ENCODE measurements around the gene ASPDH. TPM values are rescaled to one million over a fixed set of nuclear protein-coding genes. Genes with fewer than 3 reads are reported as not detected.
A peak's percentile ranks its signal among the peaks of the same experiment; 100 is the strongest.

The ASPDH gene
- total and polyA plus RNA-seq, 3 experiments from 2014 or later, result not detected

DNA sequence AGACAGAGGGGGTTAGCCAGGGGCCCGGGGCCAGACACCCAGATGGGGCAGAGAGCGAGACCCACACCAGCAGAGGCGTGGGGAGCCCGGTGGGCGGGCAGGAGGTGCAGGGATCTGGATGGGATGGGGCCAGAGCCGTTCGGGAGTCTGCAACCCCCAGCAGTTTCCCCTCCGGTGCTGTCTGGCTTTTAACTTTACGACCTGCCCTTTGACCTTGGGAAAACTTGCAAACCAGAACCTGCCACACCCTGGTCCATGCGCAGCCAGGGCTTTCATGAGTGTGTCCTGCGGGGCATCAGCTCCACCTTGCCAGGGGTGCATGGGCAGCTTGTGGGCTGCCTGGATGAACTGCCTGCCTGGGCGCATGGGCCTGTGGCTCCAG lies 12.5 kb downstream of the ASPDH start:
- Mint-ChIP-seq H3K4me1 (peaks cover 0 to under 1% (median 0%) of the 10 kb centered on the region in 3 donors), H3K9me3 (no peaks in the 10 kb centered on the region), H3K27me3 (no peaks in the 10 kb centered on the region), H3K27ac (no peak overlapping the region), H3K36me3 (peaks cover 0 to 11% (median 0%) of the 10 kb centered on the region in 3 donors), H3K4me3 (peak overlapping the region in 1 of 7 donors; percentile 32)
- Histone ChIP-seq H3K9me3 (ENCODE audit: low read length) (no peaks in the 10 kb centered on the region), H3K4me3 (ENCODE audit: low read length) (no peak overlapping the region), H3K27ac (ENCODE audit: low read depth, low read length) (no peak overlapping the region), H3K36me3 (ENCODE audit: insufficient read depth, low read length) (no peaks in the 10 kb centered on the region), H3K27me3 (ENCODE audit: insufficient read depth, low read length, poor library complexity, severe bottlenecking) (no peaks in the 10 kb centered on the region), H3K4me1 (ENCODE audit: insufficient read depth, low read length) (no peaks in the 10 kb centered on the region)
- ChIA-PET POLR2A (no interaction called here), CTCF (no interaction called here)
- peak in 1 of 5 donors; percentile 45 for DNase-seq

DNA sequence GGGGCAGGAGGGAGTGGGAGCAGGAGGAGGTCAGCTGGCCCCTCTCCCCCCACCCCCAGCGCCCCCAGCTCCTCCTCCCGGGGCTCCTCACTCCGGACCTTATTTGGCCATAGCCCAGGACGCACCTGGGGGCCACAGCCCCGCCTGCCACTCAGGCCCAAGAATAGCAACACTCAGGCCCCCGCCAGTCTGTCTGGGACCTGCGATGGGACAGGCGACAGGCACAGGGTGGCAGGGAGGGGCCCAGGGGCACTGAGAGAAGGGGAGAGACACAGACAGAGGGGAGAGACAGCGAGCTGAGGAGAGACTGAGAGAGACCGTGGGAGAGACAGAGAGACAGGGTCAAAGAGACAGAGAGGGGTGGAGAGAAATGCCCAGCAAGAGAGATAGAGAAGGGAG lies 13.0 kb downstream of the ASPDH start:
- Mint-ChIP-seq H3K9me3 (no peaks in the 10 kb centered on the region), H3K36me3 (peaks cover 0 to 12% (median 0%) of the 10 kb centered on the region in 3 donors), H3K4me3 (peak overlapping the region in 1 of 7 donors; percentile 32), H3K27me3 (no peaks in the 10 kb centered on the region), H3K4me1 (peaks cover 0 to 1% (median 0%) of the 10 kb centered on the region in 3 donors), H3K27ac (no peak overlapping the region)
- Histone ChIP-seq H3K4me1 (ENCODE audit: insufficient read depth, low read length) (no peaks in the 10 kb centered on the region), H3K27ac (ENCODE audit: low read depth, low read length) (no peak overlapping the region), H3K27me3 (ENCODE audit: insufficient read depth, low read length, poor library complexity, severe bottlenecking) (no peaks in the 10 kb centered on the region), H3K36me3 (ENCODE audit: insufficient read depth, low read length) (no peaks in the 10 kb centered on the region), H3K9me3 (ENCODE audit: low read length) (no peaks in the 10 kb centered on the region), H3K4me3 (ENCODE audit: low read length) (no peak overlapping the region)
- POLR2A ChIA-PET, result no interaction called here
- DNase-seq, result peak in 1 of 5 donors; percentile 30
- CTCF ChIA-PET, result no interaction called here

DNA sequence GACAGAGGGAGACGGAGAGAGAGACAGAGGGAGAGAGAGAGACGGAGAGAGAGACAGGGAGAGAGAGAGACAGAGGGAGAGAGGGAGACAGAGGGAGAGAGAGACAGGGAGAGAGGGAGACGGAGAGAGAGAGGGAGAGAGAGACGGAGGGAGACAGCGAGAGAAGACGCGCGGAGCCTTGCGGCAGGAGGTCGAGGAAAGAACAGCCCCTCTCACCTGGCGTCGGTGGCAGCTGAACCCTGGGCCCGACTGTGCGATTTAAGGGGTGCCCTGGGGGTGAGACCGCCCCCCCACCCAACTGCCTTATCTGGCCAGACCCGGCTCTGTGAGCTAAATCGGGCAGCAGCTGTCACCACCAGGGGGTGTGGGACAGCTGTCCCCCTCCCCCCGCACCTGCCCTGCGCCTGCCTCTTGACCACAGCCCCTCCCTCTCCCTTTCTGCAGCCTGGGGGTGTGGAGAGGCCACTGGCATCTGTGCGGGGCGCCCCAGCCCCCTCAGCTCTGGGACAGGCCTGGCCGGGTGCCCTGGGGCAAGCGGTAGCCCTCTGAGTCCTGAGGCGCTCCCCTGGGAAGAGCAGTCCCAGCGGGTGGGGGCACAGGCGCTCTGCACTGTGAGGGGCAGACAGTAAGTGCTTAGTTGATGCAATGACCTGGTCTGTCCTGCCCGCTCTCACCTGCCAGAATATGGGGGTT lies 13.5 kb downstream of the ASPDH start:
- peaks cover 0 to 10% (median 2%) of the 10 kb centered on the region in 3 donors for H3K36me3 Mint-ChIP-seq
- Histone ChIP-seq H3K4me1 (ENCODE audit: insufficient read depth, low read length) (no peaks in the 10 kb centered on the region), H3K27ac (ENCODE audit: low read depth, low read length) (no peak overlapping the region), H3K27me3 (ENCODE audit: insufficient read depth, low read length, poor library complexity, severe bottlenecking) (no peaks in the 10 kb centered on the region), H3K36me3 (ENCODE audit: insufficient read depth, low read length) (no peaks in the 10 kb centered on the region), H3K4me3 (ENCODE audit: low read length) (no peak overlapping the region), H3K9me3 (ENCODE audit: low read length) (no peaks in the 10 kb centered on the region)
- H3K4me3 Mint-ChIP-seq, result no peak overlapping the region
- H3K27ac Mint-ChIP-seq, result no peak overlapping the region
- peaks cover 0 to 1% (median 0%) of the 10 kb centered on the region in 3 donors for H3K4me1 Mint-ChIP-seq
- DNase-seq, result peak in 1 of 5 donors; percentile 52
- ChIA-PET POLR2A (no interaction called here), CTCF (no interaction called here)
- H3K27me3 Mint-ChIP-seq, result no peaks in the 10 kb centered on the region
- no peaks in the 10 kb centered on the region for H3K9me3 Mint-ChIP-seq

DNA sequence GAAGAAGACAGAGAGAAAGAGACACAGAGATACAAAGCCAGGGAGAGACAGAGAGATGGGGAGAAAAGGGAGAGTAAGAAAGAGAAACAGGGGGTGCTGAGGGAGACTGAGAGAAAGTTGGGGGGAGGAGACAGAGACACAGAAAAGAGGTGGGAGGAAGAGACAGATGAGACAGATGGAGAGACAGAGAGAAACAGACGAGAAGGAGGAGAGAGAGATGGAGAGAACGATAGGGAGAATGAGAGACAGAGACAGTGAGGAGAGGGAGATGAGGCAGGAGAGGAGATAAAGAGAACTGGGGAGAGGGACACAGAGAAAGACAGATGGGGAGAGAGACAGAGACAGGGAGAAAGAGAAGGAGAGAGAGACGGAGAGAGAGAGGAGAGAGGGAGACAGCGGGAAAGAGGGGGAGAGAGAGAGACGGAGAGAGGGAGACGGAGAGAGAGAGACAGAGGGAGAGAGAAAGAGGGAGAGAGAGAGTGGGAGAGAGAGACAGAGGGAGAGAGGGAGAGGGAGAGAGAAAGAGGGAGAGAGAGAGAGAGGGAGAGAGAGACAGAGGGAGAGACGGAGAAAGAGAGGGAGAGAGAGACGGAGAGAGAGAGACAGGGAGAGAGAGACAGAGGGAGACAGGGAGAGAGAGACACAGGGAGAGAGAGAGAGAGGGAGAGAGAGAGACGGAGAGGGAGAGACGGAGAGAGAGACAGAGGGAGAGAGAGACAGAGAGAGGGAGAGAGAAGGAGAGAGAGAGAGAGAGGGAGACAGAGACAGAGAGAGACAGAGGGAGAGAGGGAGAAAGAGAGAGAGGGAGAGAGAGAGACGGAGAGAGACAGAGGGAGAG lies 15.3 kb downstream of the ASPDH start:
- H3K4me1 ChIP-seq (ENCODE audit: insufficient read depth, low read length), result no peaks in the 10 kb centered on the region
- H3K36me3 ChIP-seq (ENCODE audit: insufficient read depth, low read length), result no peaks in the 10 kb centered on the region
- Mint-ChIP-seq H3K4me3 (no peak overlapping the region), H3K4me1 (peaks cover 0 to 1% (median 0%) of the 10 kb centered on the region in 3 donors), H3K9me3 (no peaks in the 10 kb centered on the region), H3K36me3 (peaks cover 0 to 10% (median 4%) of the 10 kb centered on the region in 3 donors), H3K27me3 (no peaks in the 10 kb centered on the region), H3K27ac (no peak overlapping the region)
- POLR2A ChIA-PET, result no interaction called here
- H3K27me3 ChIP-seq (ENCODE audit: insufficient read depth, low read length, poor library complexity, severe bottlenecking), result no peaks in the 10 kb centered on the region
- no peaks in the 10 kb centered on the region for H3K9me3 ChIP-seq (ENCODE audit: low read length)
- H3K27ac ChIP-seq (ENCODE audit: low read depth, low read length), result no peak overlapping the region
- DNase-seq, result no peak
- CTCF ChIA-PET, result no interaction called here
- no peak overlapping the region for H3K4me3 ChIP-seq (ENCODE audit: low read length)

DNA sequence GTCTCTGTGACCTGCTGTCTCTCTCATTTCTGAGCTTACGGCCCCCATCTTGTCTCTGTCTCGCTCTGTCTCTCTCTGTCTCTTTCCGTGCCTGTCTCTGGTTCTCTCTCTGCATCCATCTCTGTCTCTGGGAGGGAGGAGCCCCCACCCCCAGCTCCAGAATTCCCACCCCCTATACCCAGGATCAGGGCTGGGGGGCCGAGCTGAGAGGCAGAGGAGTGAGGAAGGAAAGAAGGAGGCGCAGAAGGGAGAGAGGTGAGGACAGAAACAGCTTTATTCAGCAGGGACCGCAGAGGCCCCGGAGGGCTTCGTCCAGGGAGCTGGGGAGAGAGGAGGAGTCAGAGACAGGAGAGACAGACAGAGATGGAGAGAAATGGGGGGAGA lies 16.7 kb downstream of the ASPDH start:
- H3K4me3 Mint-ChIP-seq, result no peak overlapping the region
- Histone ChIP-seq H3K27ac (ENCODE audit: low read depth, low read length) (no peak overlapping the region), H3K36me3 (ENCODE audit: insufficient read depth, low read length) (no peaks in the 10 kb centered on the region), H3K9me3 (ENCODE audit: low read length) (no peaks in the 10 kb centered on the region), H3K4me3 (ENCODE audit: low read length) (no peak overlapping the region), H3K4me1 (ENCODE audit: insufficient read depth, low read length) (peaks cover 6% of the 10 kb centered on the region), H3K27me3 (ENCODE audit: insufficient read depth, low read length, poor library complexity, severe bottlenecking) (no peaks in the 10 kb centered on the region)
- no peak for DNase-seq
- CTCF ChIA-PET, result no interaction called here
- H3K9me3 Mint-ChIP-seq, result no peaks in the 10 kb centered on the region
- H3K27ac Mint-ChIP-seq, result peak overlapping the region in 1 of 8 donors; percentile 41
- H3K4me1 Mint-ChIP-seq, result peaks cover 4 to 5% (median 5%) of the 10 kb centered on the region in 3 donors
- H3K36me3 Mint-ChIP-seq, result peaks cover 0 to 10% (median 4%) of the 10 kb centered on the region in 3 donors
- POLR2A ChIA-PET, result interaction anchor here (1.0 kb wide), 1 partner anchor 17 kb away, joined by 3 read pairs; no protein-coding TSS in a partner anchor
- H3K27me3 Mint-ChIP-seq, result no peaks in the 10 kb centered on the region

DNA sequence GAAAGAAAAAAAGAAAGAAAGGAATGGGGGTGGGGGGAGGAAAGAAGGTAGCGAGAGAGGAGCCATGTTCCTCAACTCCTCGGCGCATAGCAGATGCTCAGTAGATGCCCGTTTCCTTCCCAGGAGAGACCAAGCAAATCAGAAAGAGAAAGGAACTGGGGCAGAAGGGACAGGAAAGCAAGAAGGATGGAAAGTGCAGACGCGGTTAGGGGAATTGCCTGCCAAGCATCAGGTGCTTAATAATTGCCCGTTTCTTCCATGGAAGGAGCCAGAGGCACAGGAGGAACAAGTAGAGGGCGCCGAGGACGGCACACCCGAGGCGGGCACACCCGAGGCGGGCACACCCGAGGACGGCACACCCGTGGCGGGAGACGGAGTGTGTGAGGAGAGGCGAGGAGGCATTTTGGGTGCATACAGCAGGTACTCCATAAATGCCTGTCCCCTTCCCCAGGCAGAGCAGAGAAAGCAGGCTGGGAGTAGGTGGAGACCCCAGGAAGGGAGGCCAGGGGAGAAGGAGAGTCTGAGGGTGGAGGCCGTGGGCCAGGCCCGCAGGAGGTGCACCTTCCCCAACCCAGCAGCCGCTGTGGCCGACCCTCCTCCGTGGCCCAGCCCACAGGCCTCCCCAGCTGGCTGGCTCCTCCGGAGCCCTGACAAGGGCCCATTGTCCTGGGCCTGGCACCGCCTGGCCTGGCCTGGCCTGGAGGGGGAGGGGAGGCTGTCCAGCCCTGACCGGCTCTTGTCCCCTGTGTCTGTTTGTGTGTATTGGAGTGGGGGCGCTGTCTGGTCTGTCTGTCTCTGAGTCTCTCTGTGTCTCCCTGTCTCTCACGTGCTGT lies 17.3 kb downstream of the ASPDH start:
- no peak overlapping the region for H3K4me3 Mint-ChIP-seq
- H3K27me3 Mint-ChIP-seq, result no peaks in the 10 kb centered on the region
- H3K36me3 ChIP-seq (ENCODE audit: insufficient read depth, low read length), result no peaks in the 10 kb centered on the region
- peaks cover 0 to 8% (median 5%) of the 10 kb centered on the region in 3 donors for H3K36me3 Mint-ChIP-seq
- H3K27me3 ChIP-seq (ENCODE audit: insufficient read depth, low read length, poor library complexity, severe bottlenecking), result no peaks in the 10 kb centered on the region
- H3K9me3 Mint-ChIP-seq, result no peaks in the 10 kb centered on the region
- H3K4me1 Mint-ChIP-seq, result peaks cover 10 to 11% (median 11%) of the 10 kb centered on the region in 3 donors
- ChIA-PET POLR2A (interaction anchor here (1.0 kb wide), 1 partner anchor 17 kb away, joined by 3 read pairs; no protein-coding TSS in a partner anchor), CTCF (no interaction called here)
- no peak overlapping the region for H3K4me3 ChIP-seq (ENCODE audit: low read length)
- H3K9me3 ChIP-seq (ENCODE audit: low read length), result no peaks in the 10 kb centered on the region
- peak overlapping the region in 3 of 8 donors; percentile 51 to 85 (median 66) for H3K27ac Mint-ChIP-seq
- H3K27ac ChIP-seq (ENCODE audit: low read depth, low read length), result no peak overlapping the region
- DNase-seq, result peak in 1 of 5 donors; percentile 38
- H3K4me1 ChIP-seq (ENCODE audit: insufficient read depth, low read length), result peaks cover 12% of the 10 kb centered on the region

DNA sequence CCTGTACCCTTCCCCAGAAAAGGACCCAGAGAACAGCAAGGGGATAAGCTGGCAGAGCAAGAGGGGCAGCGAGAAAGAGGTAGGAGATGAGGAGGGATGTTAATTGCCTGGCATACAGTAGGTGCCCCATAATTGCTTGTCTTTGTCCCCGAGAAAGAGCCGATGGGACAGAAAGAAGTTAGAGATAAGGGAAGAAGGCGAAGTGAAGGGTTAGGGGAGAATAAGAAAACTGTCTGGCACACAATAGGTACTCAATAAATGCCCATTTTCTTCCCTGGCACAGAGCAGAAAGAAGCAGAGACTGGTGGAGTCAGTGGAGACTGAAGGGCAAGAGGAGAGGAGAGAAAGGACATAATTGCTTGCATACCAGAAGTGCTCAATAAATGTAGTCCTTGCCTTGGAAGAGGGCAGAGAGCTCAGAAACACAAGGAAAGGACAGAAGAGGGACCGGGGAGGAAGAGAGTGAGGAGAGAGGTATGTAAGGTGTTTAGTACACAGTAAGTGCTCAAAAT lies 18.6 kb downstream of the ASPDH start:
- Mint-ChIP-seq H3K4me3 (peak overlapping the region in 1 of 7 donors; percentile 54), H3K4me1 (peaks cover 18 to 21% (median 20%) of the 10 kb centered on the region in 3 donors), H3K36me3 (peaks cover 0 to 6% (median 5%) of the 10 kb centered on the region in 3 donors), H3K27me3 (no peaks in the 10 kb centered on the region), H3K9me3 (no peaks in the 10 kb centered on the region), H3K27ac (peak overlapping the region in 2 of 8 donors; percentile 0 to 20)
- H3K36me3 ChIP-seq (ENCODE audit: insufficient read depth, low read length), result no peaks in the 10 kb centered on the region
- H3K4me1 ChIP-seq (ENCODE audit: insufficient read depth, low read length), result peaks cover 12% of the 10 kb centered on the region
- no peaks in the 10 kb centered on the region for H3K27me3 ChIP-seq (ENCODE audit: insufficient read depth, low read length, poor library complexity, severe bottlenecking)
- no peak overlapping the region for H3K27ac ChIP-seq (ENCODE audit: low read depth, low read length)
- ChIA-PET POLR2A (no interaction called here), CTCF (no interaction called here)
- H3K9me3 ChIP-seq (ENCODE audit: low read length), result no peaks in the 10 kb centered on the region
- H3K4me3 ChIP-seq (ENCODE audit: low read length), result no peak overlapping the region
- no peak for DNase-seq
